ENCODE results near the gene KCNQ1. TPM values are rescaled to one million over a fixed set of nuclear protein-coding genes. Genes with fewer than 3 reads are reported as not detected.
A peak's percentile ranks its signal among the peaks of the same experiment; 100 is the strongest.

The KCNQ1 gene
- total and polyA plus RNA-seq, 7 experiments from 2014 or later: 14.7 to 46.4 (median 36.9) TPM

- intact Hi-C loops (cut with micrococcal nuclease): no loop called here
- Mint-ChIP-seq H3K36me3 (peaks cover 0 to 4% (median 0%) of the 10 kb centered on the region in 5 donors), H3K9me3 (peaks cover 0 to 7% (median 0%) of the 10 kb centered on the region in 11 donors), H3K27me3 (peaks cover 47 to 69% (median 48%) of the 10 kb centered on the region in 5 donors), H3K27ac (no peak overlapping the region), H3K4me1 (peaks cover 0 to 18% (median 12%) of the 10 kb centered on the region in 7 donors), H3K4me3 (peak overlapping the region in 4 of 10 donors; percentile 39 to 58 (median 54))
- no peaks in the 10 kb centered on the region for H3K4me1 ChIP-seq (ENCODE audit: control insufficient read depth in 2 of 2, insufficient read depth in 2 of 2, low read length in 2 of 2)
- ChIA-PET POLR2A (interaction anchor here (0.6 kb wide), 1 partner anchor 47 kb away, joined by 3 read pairs; no protein-coding TSS in a partner anchor), CTCF (no interaction called here)
- DNase-seq (no peak), ATAC-seq (no peak)
- no peak overlapping the region for H3K27ac ChIP-seq (ENCODE audit: low read depth, low read length)
- H3K36me3 ChIP-seq (ENCODE audit: control insufficient read depth in 2 of 3, insufficient read depth in 3 of 3, low read length in 3 of 3): no peaks in the 10 kb centered on the region
- H3K27me3 ChIP-seq (ENCODE audit: control insufficient read depth in 2 of 2, insufficient read depth in 2 of 2, low read length in 2 of 2): peaks cover 0 to 4% of the 10 kb centered on the region in 2 donors
- H3K4me3 ChIP-seq (ENCODE audit: low read length): no peak overlapping the region
- H3K9me3 ChIP-seq (ENCODE audit: control insufficient read depth in 2 of 3, low read length in 3 of 3): peaks cover 0 to 3% (median 0%) of the 10 kb centered on the region in 3 experiments
Observed at GRCh38 chr11:2868506-2869133, 423.8 kb downstream of the KCNQ1 start.

GRCh38 chr11:2869134-2869526 lies 424.3 kb downstream of the KCNQ1 start:
- no peak overlapping the region for H3K27ac Mint-ChIP-seq
- H3K36me3 Mint-ChIP-seq: peaks cover 0 to 4% (median 0%) of the 10 kb centered on the region in 5 donors
- Histone ChIP-seq H3K4me1 (ENCODE audit: control insufficient read depth in 2 of 2, insufficient read depth in 2 of 2, low read length in 2 of 2) (no peaks in the 10 kb centered on the region), H3K27me3 (ENCODE audit: control insufficient read depth in 2 of 2, insufficient read depth in 2 of 2, low read length in 2 of 2) (peaks cover 0 to 4% of the 10 kb centered on the region in 2 donors), H3K36me3 (ENCODE audit: control insufficient read depth in 2 of 3, insufficient read depth in 3 of 3, low read length in 3 of 3) (no peaks in the 10 kb centered on the region), H3K9me3 (ENCODE audit: control insufficient read depth in 2 of 3, low read length in 3 of 3) (peaks cover 0 to 3% (median 0%) of the 10 kb centered on the region in 3 experiments), H3K4me3 (ENCODE audit: low read length) (no peak overlapping the region), H3K27ac (ENCODE audit: low read depth, low read length) (no peak overlapping the region)
- peaks cover 0 to 18% (median 10%) of the 10 kb centered on the region in 7 donors for H3K4me1 Mint-ChIP-seq
- intact Hi-C loops (cut with micrococcal nuclease): no loop called here
- peaks cover 43 to 66% (median 44%) of the 10 kb centered on the region in 5 donors for H3K27me3 Mint-ChIP-seq
- H3K4me3 Mint-ChIP-seq: peak overlapping the region in 5 of 10 donors; percentile 33 to 50 (median 39)
- DNase-seq (no peak), ATAC-seq (no peak)
- peaks cover 0 to 7% (median 0%) of the 10 kb centered on the region in 11 donors for H3K9me3 Mint-ChIP-seq
- ChIA-PET CTCF (no interaction called here), POLR2A (interaction anchor here (0.6 kb wide), 1 partner anchor 47 kb away, joined by 3 read pairs; no protein-coding TSS in a partner anchor)

GRCh38 chr11:2869561-2870427 lies 425.0 kb downstream of the KCNQ1 start:
- Histone ChIP-seq H3K36me3 (ENCODE audit: control insufficient read depth in 2 of 3, insufficient read depth in 3 of 3, low read length in 3 of 3) (no peaks in the 10 kb centered on the region), H3K27me3 (ENCODE audit: control insufficient read depth in 2 of 2, insufficient read depth in 2 of 2, low read length in 2 of 2) (peaks cover 0 to 4% of the 10 kb centered on the region in 2 donors), H3K4me3 (ENCODE audit: low read length) (no peak overlapping the region), H3K27ac (ENCODE audit: low read depth, low read length) (no peak overlapping the region), H3K4me1 (ENCODE audit: control insufficient read depth in 2 of 2, insufficient read depth in 2 of 2, low read length in 2 of 2) (no peaks in the 10 kb centered on the region), H3K9me3 (ENCODE audit: control insufficient read depth in 2 of 3, low read length in 3 of 3) (peaks cover 0 to 5% (median 0%) of the 10 kb centered on the region in 3 experiments)
- H3K4me1 Mint-ChIP-seq: peaks cover 0 to 18% (median 10%) of the 10 kb centered on the region in 7 donors
- ChIA-PET CTCF (no interaction called here), POLR2A (no interaction called here)
- no peak overlapping the region for H3K27ac Mint-ChIP-seq
- no peak for ATAC-seq
- peaks cover 0 to 13% (median 2%) of the 10 kb centered on the region in 11 donors for H3K9me3 Mint-ChIP-seq
- no peak for DNase-seq
- H3K36me3 Mint-ChIP-seq: peaks cover 0 to 5% (median 0%) of the 10 kb centered on the region in 5 donors
- peaks cover 36 to 60% (median 41%) of the 10 kb centered on the region in 5 donors for H3K27me3 Mint-ChIP-seq
- H3K4me3 Mint-ChIP-seq: peak overlapping the region in 1 of 10 donors; percentile 25
- intact Hi-C loops (cut with micrococcal nuclease): no loop called here

- Mint-ChIP-seq H3K4me1 (peaks cover 0 to 18% (median 10%) of the 10 kb centered on the region in 7 donors), H3K9me3 (peaks cover 0 to 20% (median 2%) of the 10 kb centered on the region in 11 donors), H3K27me3 (peaks cover 32 to 57% (median 36%) of the 10 kb centered on the region in 5 donors), H3K4me3 (peak overlapping the region in 1 of 10 donors; percentile 25), H3K36me3 (peaks cover 0 to 10% (median under 1%) of the 10 kb centered on the region in 5 donors), H3K27ac (no peak overlapping the region)
- ChIA-PET CTCF (no interaction called here), POLR2A (no interaction called here)
- Histone ChIP-seq H3K4me1 (ENCODE audit: control insufficient read depth in 2 of 2, insufficient read depth in 2 of 2, low read length in 2 of 2) (no peaks in the 10 kb centered on the region), H3K27me3 (ENCODE audit: control insufficient read depth in 2 of 2, insufficient read depth in 2 of 2, low read length in 2 of 2) (peaks cover 0 to 4% of the 10 kb centered on the region in 2 donors), H3K4me3 (ENCODE audit: low read length) (no peak overlapping the region), H3K36me3 (ENCODE audit: control insufficient read depth in 2 of 3, insufficient read depth in 3 of 3, low read length in 3 of 3) (no peaks in the 10 kb centered on the region), H3K27ac (ENCODE audit: low read depth, low read length) (no peak overlapping the region), H3K9me3 (ENCODE audit: control insufficient read depth in 2 of 3, low read length in 3 of 3) (peaks cover 0 to 12% (median 0%) of the 10 kb centered on the region in 3 experiments)
- ATAC-seq (no peak), DNase-seq (no peak)
- intact Hi-C loops (cut with micrococcal nuclease): no loop called here
Observed at GRCh38 chr11:2870460-2870859, 425.7 kb downstream of the KCNQ1 start.

- Mint-ChIP-seq H3K27ac (no peak overlapping the region), H3K27me3 (peaks cover 32 to 57% (median 36%) of the 10 kb centered on the region in 5 donors), H3K9me3 (peaks cover 0 to 26% (median 5%) of the 10 kb centered on the region in 11 donors), H3K4me3 (peak overlapping the region in 1 of 10 donors; percentile 25), H3K36me3 (peaks cover 0 to 10% (median 4%) of the 10 kb centered on the region in 5 donors), H3K4me1 (peaks cover 0 to 18% (median 10%) of the 10 kb centered on the region in 7 donors)
- Histone ChIP-seq H3K27ac (ENCODE audit: low read depth, low read length) (no peak overlapping the region), H3K27me3 (ENCODE audit: control insufficient read depth in 2 of 2, insufficient read depth in 2 of 2, low read length in 2 of 2) (peaks cover 0 to 4% of the 10 kb centered on the region in 2 donors), H3K9me3 (ENCODE audit: control insufficient read depth in 2 of 3, low read length in 3 of 3) (peaks cover 0 to 13% (median 0%) of the 10 kb centered on the region in 3 experiments), H3K4me3 (ENCODE audit: low read length) (no peak overlapping the region), H3K36me3 (ENCODE audit: control insufficient read depth in 2 of 3, insufficient read depth in 3 of 3, low read length in 3 of 3) (no peaks in the 10 kb centered on the region), H3K4me1 (ENCODE audit: control insufficient read depth in 2 of 2, insufficient read depth in 2 of 2, low read length in 2 of 2) (no peaks in the 10 kb centered on the region)
- ChIA-PET POLR2A (no interaction called here), CTCF (interaction anchor here (0.7 kb wide), 1 partner anchor 162 kb away, joined by 3 read pairs; no protein-coding TSS in a partner anchor)
- DNase-seq (no peak), ATAC-seq (no peak)
- intact Hi-C loops (cut with micrococcal nuclease): no loop called here
Observed at GRCh38 chr11:2870969-2871680, 426.3 kb downstream of the KCNQ1 start.

GRCh38 chr11:2874963-2875362 lies 430.2 kb downstream of the KCNQ1 start:
- peaks cover 0 to 30% (median 11%) of the 10 kb centered on the region in 11 donors for H3K9me3 Mint-ChIP-seq
- Histone ChIP-seq H3K4me3 (ENCODE audit: low read length) (no peak overlapping the region), H3K27me3 (ENCODE audit: control insufficient read depth in 2 of 2, insufficient read depth in 2 of 2, low read length in 2 of 2) (peaks cover 0 to 4% of the 10 kb centered on the region in 2 donors), H3K9me3 (ENCODE audit: control insufficient read depth in 2 of 3, low read length in 3 of 3) (peaks cover 0 to 10% (median 0%) of the 10 kb centered on the region in 3 experiments), H3K36me3 (ENCODE audit: control insufficient read depth in 2 of 3, insufficient read depth in 3 of 3, low read length in 3 of 3) (no peaks in the 10 kb centered on the region), H3K4me1 (ENCODE audit: control insufficient read depth in 2 of 2, insufficient read depth in 2 of 2, low read length in 2 of 2) (no peaks in the 10 kb centered on the region), H3K27ac (ENCODE audit: low read depth, low read length) (no peak overlapping the region)
- H3K4me3 Mint-ChIP-seq: no peak overlapping the region
- no peak overlapping the region for H3K27ac Mint-ChIP-seq
- intact Hi-C loops (cut with micrococcal nuclease): no loop called here
- CTCF ChIA-PET: no interaction called here
- ATAC-seq: no peak
- POLR2A ChIA-PET: no interaction called here
- peaks cover 7 to 30% (median 17%) of the 10 kb centered on the region in 5 donors for H3K27me3 Mint-ChIP-seq
- H3K4me1 Mint-ChIP-seq: peaks cover 0 to 10% (median 4%) of the 10 kb centered on the region in 7 donors
- DNase-seq: no peak
- peaks cover 0 to 10% (median 1%) of the 10 kb centered on the region in 5 donors for H3K36me3 Mint-ChIP-seq

Measured in naive thymus-derived CD4-positive, alpha-beta T cell (primary cell).